Panc1 (cell line): ENCODE data around the gene DPYD. TPM values are rescaled to one million over a fixed set of nuclear protein-coding genes. Genes with fewer than 3 reads are reported as not detected.

ENCODE experiments used
- ATAC-seq: fragments of 200-7000 bp; cut with Tn5 transposase; 2 replicates; pipeline ENCODE4 v1.9.1; 2020; ENCODE audit warnings: mild to moderate bottlenecking, moderate library complexity
- BruUV-seq: library from RNA; stranded (reverse); fragments of 400-500 nt; replicated peaks from 2 replicates; lab custom pipeline; 2021; lab: Mats Ljungman, UMichigan
- CTCF ChIA-PET: fragments of 300-600 bp; sonication (Branson Sonifier 250); formaldehyde crosslinking; loops from one replicate; lab custom pipeline; 2022; ENCODE audit warnings: antibody characterized with exemption; lab: Charles Lee
- POLR2A ChIA-PET: fragments of 300-600 bp; sonication (Branson Sonifier 250); formaldehyde crosslinking; loops from one replicate; lab custom pipeline; 2022; ENCODE audit warnings: antibody characterized with exemption; lab: Charles Lee
- DNase-seq: peaks from one replicate; pipeline ENCODE4 v3.0.0-alpha.2; 2010; ENCODE audit warnings: low read depth, low spot score
- H3K27ac ChIP-seq: 2 replicates; pipeline ENCODE4 v1.5.1; 2011; ENCODE audit warnings: mild to moderate bottlenecking, low read length, inconsistent platforms
- H3K27me3 ChIP-seq: fragments of 200-500 bp; sonication (Bioruptor generic); 2 replicates; pipeline ENCODE4 v1.6.0; 2014; ENCODE audit warnings: low read length, inconsistent platforms; ENCODE audit not compliant: control insufficient read depth, insufficient read depth
- H3K36me3 ChIP-seq: fragments of 200-500 bp; sonication (Bioruptor generic); 2 replicates; pipeline ENCODE4 v1.5.1; 2014; ENCODE audit warnings: inconsistent platforms, mild to moderate bottlenecking, low read length, moderate library complexity; ENCODE audit not compliant: control insufficient read depth, insufficient read depth
- H3K4me1 ChIP-seq: 2 replicates; pipeline ENCODE4 v1.5.1; 2011; ENCODE audit warnings: inconsistent platforms, mild to moderate bottlenecking, low read length, moderate library complexity; ENCODE audit not compliant: control insufficient read depth, insufficient read depth
- H3K4me3 ChIP-seq, 2 experiments: 2 replicates each; pipeline ENCODE4 v1.5.1; 2011 to 2012; ENCODE audit warnings: low read depth in 2 of 2, low read length in 2 of 2, mild to moderate bottlenecking in 2 of 2, inconsistent platforms in 1 of 2, moderate library complexity in 1 of 2
- H3K9me3 ChIP-seq: fragments of 200-500 bp; sonication (Bioruptor generic); 2 replicates; pipeline ENCODE4 v1.5.1; 2014; ENCODE audit warnings: low read depth, mild to moderate bottlenecking, inconsistent platforms, low read length, moderate library complexity; ENCODE audit not compliant: control insufficient read depth, insufficient read depth
- POLR2AphosphoS5 ChIP-seq: IDR thresholded peaks from 2 replicates; pipeline ENCODE4 v1.6.1; 2012; ENCODE audit warnings: mild to moderate bottlenecking, low read depth, low read length, moderate library complexity
- REST ChIP-seq, 2 experiments: IDR thresholded peaks; 2 replicates each; pipeline ENCODE4 v1.6.1; 2011 to 2012; ENCODE audit warnings: low read depth in 2 of 2, control low read depth in 1 of 2, low read length in 1 of 2, mild to moderate bottlenecking in 1 of 2, moderate library complexity in 1 of 2; ENCODE audit not compliant: insufficient read depth in 1 of 2
- SIN3A ChIP-seq: IDR thresholded peaks from 2 replicates; pipeline ENCODE4 v1.6.1; 2012; ENCODE audit warnings: low read depth, mild to moderate bottlenecking, low read length, moderate library complexity, borderline replicate concordance; ENCODE audit not compliant: insufficient read depth
- TCF7L2 ChIP-seq: IDR thresholded peaks from 2 replicates; pipeline ENCODE4 v1.6.1; 2011; ENCODE audit warnings: mild to moderate bottlenecking, low read depth, low read length, inconsistent platforms
- in situ Hi-C: cut with HindIII; loops from 2 replicates; pipeline ENCODE4 v1.10.0; 2016; ENCODE audit warnings: low sequenced_read_pairs, low pct_unique_long_range_greater_than_20kb
- intact Hi-C: fragments of 100-400 bp; cut with micrococcal nuclease; formaldehyde crosslinking; loops from one replicate; pipeline ENCODE4 v1.10.0; 2022; ENCODE audit not compliant: unreplicated experiment
- total RNA-seq: library from RNA; stranded (reverse); gene quantifications from one replicate; pipeline ENCODE4 v1.2.1, GENCODE V29; 2021; ENCODE audit not compliant: unreplicated experiment
- TF ChIP-seq, protein P1 (sequence below): fragments of 450-650 bp; IDR thresholded peaks from 2 replicates; pipeline ENCODE4 v1.5.1; 2017; ENCODE audit warnings: mild to moderate bottlenecking

The DPYD gene
- total RNA-seq, 1 experiment from 2014 or later = 2.0 TPM

- in situ Hi-C loops (no loop called here), intact Hi-C loops (loop anchor here (10.0 kb wide), 1 partner anchor 234 kb away; no protein-coding TSS in a partner anchor)
- DNase-seq (peak; percentile 7), ATAC-seq (no peak)
- no peaks in the 10 kb centered on the region for H3K36me3 ChIP-seq
- ChIA-PET POLR2A (no interaction called here), CTCF (no interaction called here)
- no peak overlapping the region for H3K27ac ChIP-seq
- H3K9me3 ChIP-seq = no peaks in the 10 kb centered on the region
- no peak for TF ChIP-seq TCF7L2
- TF ChIP-seq, protein P1, sequence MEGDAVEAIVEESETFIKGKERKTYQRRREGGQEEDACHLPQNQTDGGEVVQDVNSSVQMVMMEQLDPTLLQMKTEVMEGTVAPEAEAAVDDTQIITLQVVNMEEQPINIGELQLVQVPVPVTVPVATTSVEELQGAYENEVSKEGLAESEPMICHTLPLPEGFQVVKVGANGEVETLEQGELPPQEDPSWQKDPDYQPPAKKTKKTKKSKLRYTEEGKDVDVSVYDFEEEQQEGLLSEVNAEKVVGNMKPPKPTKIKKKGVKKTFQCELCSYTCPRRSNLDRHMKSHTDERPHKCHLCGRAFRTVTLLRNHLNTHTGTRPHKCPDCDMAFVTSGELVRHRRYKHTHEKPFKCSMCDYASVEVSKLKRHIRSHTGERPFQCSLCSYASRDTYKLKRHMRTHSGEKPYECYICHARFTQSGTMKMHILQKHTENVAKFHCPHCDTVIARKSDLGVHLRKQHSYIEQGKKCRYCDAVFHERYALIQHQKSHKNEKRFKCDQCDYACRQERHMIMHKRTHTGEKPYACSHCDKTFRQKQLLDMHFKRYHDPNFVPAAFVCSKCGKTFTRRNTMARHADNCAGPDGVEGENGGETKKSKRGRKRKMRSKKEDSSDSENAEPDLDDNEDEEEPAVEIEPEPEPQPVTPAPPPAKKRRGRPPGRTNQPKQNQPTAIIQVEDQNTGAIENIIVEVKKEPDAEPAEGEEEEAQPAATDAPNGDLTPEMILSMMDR = peak; percentile 42; the same call in 1 of the 2 replicates
- no TSS peak for BruUV-seq
- H3K4me1 ChIP-seq = no peaks in the 10 kb centered on the region
- no peaks in the 10 kb centered on the region for H3K27me3 ChIP-seq
- no peak overlapping the region for H3K4me3 ChIP-seq
Observed at GRCh38 chr1:97820470-97821188, 100.2 kb downstream of the DPYD start.

DNA sequence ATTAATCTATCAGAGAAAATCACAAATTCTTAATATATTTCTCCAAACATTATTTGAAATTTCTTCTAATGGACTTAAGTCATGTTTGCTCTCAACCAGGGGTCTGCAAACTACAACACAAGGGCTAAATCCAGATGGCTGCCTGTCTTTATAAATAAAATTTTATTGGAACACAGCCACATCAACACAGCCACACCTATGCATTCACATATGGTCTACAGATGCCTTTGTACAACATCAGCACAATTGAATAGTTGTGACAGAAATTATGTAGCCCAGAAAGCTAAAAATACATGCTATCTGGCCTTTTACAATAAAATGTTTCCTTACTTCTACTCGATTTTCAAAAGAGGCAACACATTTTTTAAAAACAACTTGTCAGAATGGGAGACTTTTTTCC lies 103.9 kb downstream of the DPYD start:
- Histone ChIP-seq H3K27ac (no peak overlapping the region), H3K36me3 (no peaks in the 10 kb centered on the region), H3K27me3 (no peaks in the 10 kb centered on the region), H3K4me1 (no peaks in the 10 kb centered on the region), H3K9me3 (no peaks in the 10 kb centered on the region), H3K4me3 (no peak overlapping the region)
- BruUV-seq = no TSS peak
- ATAC-seq (no peak), DNase-seq (no peak)
- ChIA-PET POLR2A (no interaction called here), CTCF (no interaction called here)
- TF ChIP-seq, protein P1 = no peak
- TF ChIP-seq TCF7L2 (no peak), REST (IDR thresholded peaks at IDR 0.05; ENCODE audit: insufficient read depth in 1 of 2, low read depth in 2 of 2, low read length in 1 of 2) (no peak), SIN3A (no peak), POLR2AphosphoS5 (no peak)
- in situ Hi-C loops (no loop called here), intact Hi-C loops (no loop called here)
